Panc1 (cell line): ENCODE data around the gene NEK8. TPM values are rescaled to one million over a fixed set of nuclear protein-coding genes. Genes with fewer than 3 reads are reported as not detected.

Source experiments
- ATAC-seq: fragments of 200-7000 bp; cut with Tn5 transposase; 2 replicates; pipeline ENCODE4 v1.9.1; 2020; ENCODE audit warnings: mild to moderate bottlenecking, moderate library complexity
- BruUV-seq: library from RNA; stranded (reverse); fragments of 400-500 nt; replicated peaks from 2 replicates; lab custom pipeline; 2021; lab: Mats Ljungman, UMichigan
- CTCF ChIA-PET: fragments of 300-600 bp; sonication (Branson Sonifier 250); formaldehyde crosslinking; loops from one replicate; lab custom pipeline; 2022; ENCODE audit warnings: antibody characterized with exemption; lab: Charles Lee
- POLR2A ChIA-PET: fragments of 300-600 bp; sonication (Branson Sonifier 250); formaldehyde crosslinking; loops from one replicate; lab custom pipeline; 2022; ENCODE audit warnings: antibody characterized with exemption; lab: Charles Lee
- DNase-seq: peaks from one replicate; pipeline ENCODE4 v3.0.0-alpha.2; 2010; ENCODE audit warnings: low read depth, low spot score
- H3K27ac ChIP-seq: 2 replicates; pipeline ENCODE4 v1.5.1; 2011; ENCODE audit warnings: mild to moderate bottlenecking, low read length, inconsistent platforms
- H3K27me3 ChIP-seq: fragments of 200-500 bp; sonication (Bioruptor generic); 2 replicates; pipeline ENCODE4 v1.6.0; 2014; ENCODE audit warnings: low read length, inconsistent platforms; ENCODE audit not compliant: control insufficient read depth, insufficient read depth
- H3K36me3 ChIP-seq: fragments of 200-500 bp; sonication (Bioruptor generic); 2 replicates; pipeline ENCODE4 v1.5.1; 2014; ENCODE audit warnings: inconsistent platforms, mild to moderate bottlenecking, low read length, moderate library complexity; ENCODE audit not compliant: control insufficient read depth, insufficient read depth
- H3K4me1 ChIP-seq: 2 replicates; pipeline ENCODE4 v1.5.1; 2011; ENCODE audit warnings: inconsistent platforms, mild to moderate bottlenecking, low read length, moderate library complexity; ENCODE audit not compliant: control insufficient read depth, insufficient read depth
- H3K4me3 ChIP-seq, 2 experiments: 2 replicates each; pipeline ENCODE4 v1.5.1; 2011 to 2012; ENCODE audit warnings: low read depth in 2 of 2, low read length in 2 of 2, mild to moderate bottlenecking in 2 of 2, inconsistent platforms in 1 of 2, moderate library complexity in 1 of 2
- H3K9me3 ChIP-seq: fragments of 200-500 bp; sonication (Bioruptor generic); 2 replicates; pipeline ENCODE4 v1.5.1; 2014; ENCODE audit warnings: low read depth, mild to moderate bottlenecking, inconsistent platforms, low read length, moderate library complexity; ENCODE audit not compliant: control insufficient read depth, insufficient read depth
- CTCF ChIP-seq: fragments of 450-650 bp; IDR thresholded peaks from 2 replicates; pipeline ENCODE4 v1.5.1; 2017; ENCODE audit warnings: mild to moderate bottlenecking
- POLR2AphosphoS5 ChIP-seq: IDR thresholded peaks from 2 replicates; pipeline ENCODE4 v1.6.1; 2012; ENCODE audit warnings: mild to moderate bottlenecking, low read depth, low read length, moderate library complexity
- REST ChIP-seq, 2 experiments: IDR thresholded peaks; 2 replicates each; pipeline ENCODE4 v1.6.1; 2011 to 2012; ENCODE audit warnings: low read depth in 2 of 2, control low read depth in 1 of 2, low read length in 1 of 2, mild to moderate bottlenecking in 1 of 2, moderate library complexity in 1 of 2; ENCODE audit not compliant: insufficient read depth in 1 of 2
- SIN3A ChIP-seq: IDR thresholded peaks from 2 replicates; pipeline ENCODE4 v1.6.1; 2012; ENCODE audit warnings: low read depth, mild to moderate bottlenecking, low read length, moderate library complexity, borderline replicate concordance; ENCODE audit not compliant: insufficient read depth
- TCF7L2 ChIP-seq: IDR thresholded peaks from 2 replicates; pipeline ENCODE4 v1.6.1; 2011; ENCODE audit warnings: mild to moderate bottlenecking, low read depth, low read length, inconsistent platforms
- in situ Hi-C: cut with HindIII; loops from 2 replicates; pipeline ENCODE4 v1.10.0; 2016; ENCODE audit warnings: low sequenced_read_pairs, low pct_unique_long_range_greater_than_20kb
- intact Hi-C: fragments of 100-400 bp; cut with micrococcal nuclease; formaldehyde crosslinking; loops from one replicate; pipeline ENCODE4 v1.10.0; 2022; ENCODE audit not compliant: unreplicated experiment
- total RNA-seq: library from RNA; stranded (reverse); gene quantifications from one replicate; pipeline ENCODE4 v1.2.1, GENCODE V29; 2021; ENCODE audit not compliant: unreplicated experiment

NEK8 gene
- total RNA-seq, 1 experiment from 2014 or later: 11.9 TPM

GRCh38 chr17:28747051-28747691 is 18.6 kb downstream of the NEK8 start:
- BruUV-seq: no TSS peak
- in situ Hi-C loops: no loop called here
- no peak for ATAC-seq
- TF ChIP-seq POLR2AphosphoS5 (no peak), CTCF (no peak), SIN3A (no peak), REST (IDR thresholded peaks at IDR 0.05; ENCODE audit: insufficient read depth in 1 of 2, low read depth in 2 of 2, low read length in 1 of 2) (no peak), TCF7L2 (no peak)
- peak overlapping the region; percentile 89 to 99; a peak in 3 of 4 replicates for H3K4me3 ChIP-seq
- no peaks in the 10 kb centered on the region for H3K9me3 ChIP-seq
- H3K4me1 ChIP-seq: peaks cover 60% of the 10 kb centered on the region
- ChIA-PET POLR2A (interaction anchor here (0.6 to 1.1 kb wide), 3 partner anchors 18 to 104 kb away, joined by 3 to 6 read pairs (median 3); partner anchors contain the start of gene NEK8), CTCF (interaction anchor here (0.6 to 8.4 kb wide), 2 partner anchors 19 to 96 kb away, joined by 3 to 123 read pairs; partner anchors contain the start of genes NEK8 and TLCD1)
- H3K36me3 ChIP-seq: no peaks in the 10 kb centered on the region; the same call in none of the 2 replicates
- peak overlapping the region; percentile 99 for H3K27ac ChIP-seq
- no peaks in the 10 kb centered on the region for H3K27me3 ChIP-seq
- intact Hi-C loops: no loop called here
- no peak for DNase-seq

GRCh38 chr17:28747801-28748750 is 19.5 kb downstream of the NEK8 start:
- CTCF ChIA-PET: interaction anchor here (0.9 to 8.4 kb wide), 2 partner anchors 15 to 20 kb away, joined by 4 to 123 read pairs; partner anchors contain the start of genes NEK8 and TLCD1
- Histone ChIP-seq H3K27ac (peak overlapping the region; percentile 99), H3K4me3 (no peak overlapping the region), H3K4me1 (peaks cover 54% of the 10 kb centered on the region), H3K36me3 (no peaks in the 10 kb centered on the region; the same call in none of the 2 replicates), H3K27me3 (no peaks in the 10 kb centered on the region), H3K9me3 (no peaks in the 10 kb centered on the region)
- DNase-seq (no peak), ATAC-seq (no peak)
- POLR2A ChIA-PET: interaction anchor here (0.6 to 4.5 kb wide), 4 partner anchors 16 to 412 kb away, joined by 4 to 25 read pairs (median 5); partner anchors contain the start of genes TLCD1 and TNFAIP1
- TF ChIP-seq POLR2AphosphoS5 (no peak), REST (IDR thresholded peaks at IDR 0.05; ENCODE audit: insufficient read depth in 1 of 2, low read depth in 2 of 2, low read length in 1 of 2) (no peak), SIN3A (no peak), TCF7L2 (no peak), CTCF (no peak)
- no TSS peak for BruUV-seq
- intact Hi-C loops: no loop called here
- in situ Hi-C loops: no loop called here
